GM19468 (cell line): Measurements from ENCODE around the gene BOLL.
"Not testable (repeated sequence)": the region's sequence is repeated elsewhere in the genome, so short reads cannot be mapped to it uniquely, and the experiment has no call there.

Source experiments
- ATAC-seq: cut with Tn5 transposase; IDR thresholded peaks from one replicate; pipeline ENCODE4 v1.9.1; 2021; ENCODE audit warnings: mild to moderate bottlenecking, moderate library complexity, moderate number of reproducible peaks; ENCODE audit not compliant: unreplicated experiment; ENCODE audit errors: extremely low read depth

Gene BOLL

GRCh38 chr2:197799068-197799467 lies 13.9 kb upstream of the BOLL start:
- ATAC-seq = no peak

GRCh38 chr2:197798187-197798586 lies 13.1 kb upstream of the BOLL start:
- no peak for ATAC-seq

- no peak for ATAC-seq
These were observed 10.2 kb upstream of the BOLL start for GRCh38 chr2:197795277-197795676.

- no peak for ATAC-seq
These were observed 8.3 kb upstream of the BOLL start for GRCh38 chr2:197793456-197793855.

GRCh38 chr2:197786010-197786877 lies 1.1 kb upstream of the BOLL start:
- peak; percentile 24 for ATAC-seq

GRCh38 chr2:197782126-197782525 lies 3.0 kb downstream of the BOLL start:
- no peak for ATAC-seq

GRCh38 chr2:197779261-197779660 lies 5.9 kb downstream of the BOLL start:
- ATAC-seq = no peak

- ATAC-seq = no peak
These were observed 7.2 kb downstream of the BOLL start for GRCh38 chr2:197777823-197778407.

- no peak for ATAC-seq
These were observed 24.8 kb downstream of the BOLL start for GRCh38 chr2:197760293-197760657.

GRCh38 chr2:197759625-197760292 lies 25.4 kb downstream of the BOLL start:
- no peak for ATAC-seq

- no peak for ATAC-seq
These were observed 26.1 kb downstream of the BOLL start for GRCh38 chr2:197759013-197759412.

GRCh38 chr2:197740200-197740599 lies 44.9 kb downstream of the BOLL start:
- no peak for ATAC-seq

GRCh38 chr2:197728555-197729544 lies 56.3 kb downstream of the BOLL start:
- not testable (repeated sequence) for ATAC-seq

GRCh38 chr2:197727011-197727410 lies 58.1 kb downstream of the BOLL start:
- no peak for ATAC-seq

- no peak for ATAC-seq
These were observed 67.3 kb downstream of the BOLL start for GRCh38 chr2:197717863-197718262.

- no peak for ATAC-seq
These were observed 71.8 kb downstream of the BOLL start for GRCh38 chr2:197713271-197713670.

- ATAC-seq = no peak
These were observed 73.5 kb downstream of the BOLL start for GRCh38 chr2:197711578-197711977.

GRCh38 chr2:197710424-197711042 lies 74.6 kb downstream of the BOLL start:
- ATAC-seq = peak; percentile 73

GRCh38 chr2:197709140-197709539 lies 76.0 kb downstream of the BOLL start:
- not testable (repeated sequence) for ATAC-seq

- no peak for ATAC-seq
These were observed 76.8 kb downstream of the BOLL start for GRCh38 chr2:197708331-197708730.
